ENCODE data around the gene PRUNE2.

Gene PRUNE2

DNA sequence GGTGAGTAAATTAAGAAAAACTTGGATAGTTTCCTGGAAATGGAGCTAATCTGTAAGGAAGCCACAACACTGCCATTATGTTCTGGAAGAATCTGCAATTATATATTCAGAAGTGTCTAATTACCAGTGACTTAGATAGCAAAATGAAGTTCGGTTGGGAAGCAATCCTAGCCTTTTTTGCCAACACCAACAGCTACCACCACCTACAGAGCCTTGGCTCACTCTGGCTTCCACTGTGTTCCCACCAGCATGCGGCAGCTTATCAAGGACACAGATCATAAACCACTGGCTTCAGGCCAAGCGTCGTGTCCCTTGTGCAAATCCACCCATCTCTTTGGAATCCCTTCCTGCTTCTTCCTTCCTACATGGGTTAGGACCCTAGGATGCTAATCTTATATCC, 259.7 kb downstream of the PRUNE2 start:
- Histone ChIP-seq H3K4me1 (ENCODE audit: control extremely low read depth in 1 of 4, control insufficient read depth in 4 of 4, insufficient read depth in 4 of 4, low read length in 3 of 4) (peaks cover 18 to 46% (median 28%) of the 10 kb centered on the region in 4 experiments), H3K9me3 (ENCODE audit: control extremely low read depth in 1 of 5, control insufficient read depth in 4 of 5, insufficient read depth in 2 of 5, low read depth in 1 of 5, low read length in 4 of 5) (no peaks in the 10 kb centered on the region), H3K27ac (ENCODE audit: insufficient read depth in 1 of 2, low read depth in 1 of 2, low read length in 2 of 2, poor library complexity in 1 of 2, severe bottlenecking in 2 of 2) (no peak overlapping the region), H3K27me3 (replicated peaks in 2 of 5; ENCODE audit: control insufficient read depth in 4 of 5, insufficient read depth in 5 of 5, low read length in 4 of 5) (no peaks in the 10 kb centered on the region), H3K36me3 (ENCODE audit: control insufficient read depth in 4 of 4, insufficient read depth in 4 of 4, low read length in 3 of 4) (no peaks in the 10 kb centered on the region), H3K4me3 (ENCODE audit: control insufficient read depth in 1 of 7, extremely low read depth in 1 of 7, insufficient read depth in 4 of 7, low read depth in 2 of 7, low read length in 6 of 7) (no peak overlapping the region)
- no peak for DNase-seq
- POLR2A ChIA-PET = no interaction called here
- CTCF ChIA-PET = interaction anchor here (1.0 to 8.9 kb wide), 5 partner anchors 12 to 197 kb away, joined by 3 to 65 read pairs (median 4); no protein-coding TSS in a partner anchor
- WGBS (ENCODE audit: insufficient coverage) = 78% methylated on average over 4 of the region's 4 CpGs

- Histone ChIP-seq H3K36me3 (ENCODE audit: control insufficient read depth in 4 of 4, insufficient read depth in 4 of 4, low read length in 3 of 4) (no peaks in the 10 kb centered on the region), H3K4me3 (ENCODE audit: control insufficient read depth in 1 of 7, extremely low read depth in 1 of 7, insufficient read depth in 4 of 7, low read depth in 2 of 7, low read length in 6 of 7) (no peak overlapping the region), H3K27me3 (replicated peaks in 2 of 5; ENCODE audit: control insufficient read depth in 4 of 5, insufficient read depth in 5 of 5, low read length in 4 of 5) (no peaks in the 10 kb centered on the region), H3K4me1 (ENCODE audit: control extremely low read depth in 1 of 4, control insufficient read depth in 4 of 4, insufficient read depth in 4 of 4, low read length in 3 of 4) (peaks cover 14 to 33% (median 18%) of the 10 kb centered on the region in 4 experiments), H3K9me3 (ENCODE audit: control extremely low read depth in 1 of 5, control insufficient read depth in 4 of 5, insufficient read depth in 2 of 5, low read depth in 1 of 5, low read length in 4 of 5) (no peaks in the 10 kb centered on the region), H3K27ac (ENCODE audit: insufficient read depth in 1 of 2, low read depth in 1 of 2, low read length in 2 of 2, poor library complexity in 1 of 2, severe bottlenecking in 2 of 2) (no peak overlapping the region)
- 100% methylated on average over 8 of the region's 10 CpGs for WGBS (ENCODE audit: insufficient coverage)
- CTCF ChIA-PET = interaction anchor here (1.1 to 8.9 kb wide), 3 partner anchors 13 to 198 kb away, joined by 3 to 65 read pairs (median 3); no protein-coding TSS in a partner anchor
- POLR2A ChIA-PET = no interaction called here
- DNase-seq = no peak
Measured at GRCh38 chr9:76644647-76645250, 261.2 kb downstream of the PRUNE2 start.

DNA sequence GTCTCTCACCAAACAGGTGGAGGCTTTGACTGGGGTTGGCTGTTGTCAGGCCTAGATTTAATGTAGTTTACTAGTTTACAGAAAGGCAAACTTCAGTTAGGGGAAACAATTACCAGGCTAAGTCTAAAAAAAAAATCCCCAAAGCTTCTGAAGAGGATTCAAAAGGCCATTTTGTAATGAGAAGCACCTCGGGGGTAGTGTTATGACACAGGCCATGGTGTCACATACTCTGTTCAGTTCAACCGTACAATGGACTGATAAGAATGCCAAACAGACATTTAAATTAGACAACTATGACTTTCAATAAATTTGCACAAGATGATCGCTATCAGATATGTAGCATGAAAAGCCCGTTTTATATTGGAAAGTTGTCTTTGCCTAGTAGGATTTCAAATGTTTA, 261.7 kb downstream of the PRUNE2 start:
- Histone ChIP-seq H3K27ac (ENCODE audit: insufficient read depth in 1 of 2, low read depth in 1 of 2, low read length in 2 of 2, poor library complexity in 1 of 2, severe bottlenecking in 2 of 2) (no peak overlapping the region), H3K4me3 (ENCODE audit: control insufficient read depth in 1 of 7, extremely low read depth in 1 of 7, insufficient read depth in 4 of 7, low read depth in 2 of 7, low read length in 6 of 7) (no peak overlapping the region), H3K36me3 (ENCODE audit: control insufficient read depth in 4 of 4, insufficient read depth in 4 of 4, low read length in 3 of 4) (no peaks in the 10 kb centered on the region), H3K27me3 (replicated peaks in 2 of 5; ENCODE audit: control insufficient read depth in 4 of 5, insufficient read depth in 5 of 5, low read length in 4 of 5) (no peaks in the 10 kb centered on the region), H3K9me3 (ENCODE audit: control extremely low read depth in 1 of 5, control insufficient read depth in 4 of 5, insufficient read depth in 2 of 5, low read depth in 1 of 5, low read length in 4 of 5) (no peaks in the 10 kb centered on the region), H3K4me1 (ENCODE audit: control extremely low read depth in 1 of 4, control insufficient read depth in 4 of 4, insufficient read depth in 4 of 4, low read length in 3 of 4) (peaks cover 14 to 32% (median 18%) of the 10 kb centered on the region in 4 experiments)
- CTCF ChIA-PET = interaction anchor here (1.4 to 8.9 kb wide), 2 partner anchors 12 to 197 kb away, joined by 3 to 65 read pairs; no protein-coding TSS in a partner anchor
- WGBS (ENCODE audit: insufficient coverage) = 96% methylated on average over 3 of the region's 4 CpGs
- no peak for DNase-seq
- POLR2A ChIA-PET = no interaction called here

- Histone ChIP-seq H3K27me3 (replicated peaks in 2 of 5; ENCODE audit: control insufficient read depth in 4 of 5, insufficient read depth in 5 of 5, low read length in 4 of 5) (no peaks in the 10 kb centered on the region), H3K36me3 (ENCODE audit: control insufficient read depth in 4 of 4, insufficient read depth in 4 of 4, low read length in 3 of 4) (no peaks in the 10 kb centered on the region), H3K27ac (ENCODE audit: insufficient read depth in 1 of 2, low read depth in 1 of 2, low read length in 2 of 2, poor library complexity in 1 of 2, severe bottlenecking in 2 of 2) (no peak overlapping the region), H3K9me3 (ENCODE audit: control extremely low read depth in 1 of 5, control insufficient read depth in 4 of 5, insufficient read depth in 2 of 5, low read depth in 1 of 5, low read length in 4 of 5) (no peaks in the 10 kb centered on the region), H3K4me3 (ENCODE audit: control insufficient read depth in 1 of 7, extremely low read depth in 1 of 7, insufficient read depth in 4 of 7, low read depth in 2 of 7, low read length in 6 of 7) (no peak overlapping the region), H3K4me1 (ENCODE audit: control extremely low read depth in 1 of 4, control insufficient read depth in 4 of 4, insufficient read depth in 4 of 4, low read length in 3 of 4) (peaks cover 14 to 31% (median 18%) of the 10 kb centered on the region in 4 experiments)
- ChIA-PET CTCF (interaction anchor here (8.9 kb wide), 1 partner anchor 12 kb away, joined by 65 read pairs; no protein-coding TSS in a partner anchor), POLR2A (no interaction called here)
- peak in 1 of 3 donors; percentile 47 for DNase-seq
- 33% methylated on average over 4 of the region's 6 CpGs for WGBS (ENCODE audit: insufficient coverage)
Measured at GRCh38 chr9:76643399-76644117, 262.4 kb downstream of the PRUNE2 start.

GRCh38 chr9:76642701-76643209, 263.2 kb downstream of the PRUNE2 start:
- Histone ChIP-seq H3K27me3 (replicated peaks in 2 of 5; ENCODE audit: control insufficient read depth in 4 of 5, insufficient read depth in 5 of 5, low read length in 4 of 5) (no peaks in the 10 kb centered on the region), H3K27ac (ENCODE audit: insufficient read depth in 1 of 2, low read depth in 1 of 2, low read length in 2 of 2, poor library complexity in 1 of 2, severe bottlenecking in 2 of 2) (no peak overlapping the region), H3K4me1 (ENCODE audit: control extremely low read depth in 1 of 4, control insufficient read depth in 4 of 4, insufficient read depth in 4 of 4, low read length in 3 of 4) (peaks cover 14 to 27% (median 18%) of the 10 kb centered on the region in 4 experiments), H3K9me3 (ENCODE audit: control extremely low read depth in 1 of 5, control insufficient read depth in 4 of 5, insufficient read depth in 2 of 5, low read depth in 1 of 5, low read length in 4 of 5) (no peaks in the 10 kb centered on the region), H3K4me3 (ENCODE audit: control insufficient read depth in 1 of 7, extremely low read depth in 1 of 7, insufficient read depth in 4 of 7, low read depth in 2 of 7, low read length in 6 of 7) (no peak overlapping the region), H3K36me3 (ENCODE audit: control insufficient read depth in 4 of 4, insufficient read depth in 4 of 4, low read length in 3 of 4) (no peaks in the 10 kb centered on the region)
- ChIA-PET CTCF (interaction anchor here (8.9 kb wide), 1 partner anchor 11 kb away, joined by 65 read pairs; no protein-coding TSS in a partner anchor), POLR2A (interaction anchor here (0.6 kb wide), 1 partner anchor 9 kb away, joined by 7 read pairs; no protein-coding TSS in a partner anchor)
- DNase-seq = no peak
- whole genome bisulfite sequencing (ENCODE audit: insufficient coverage) = 93% methylated on average over 3 of the region's 5 CpGs

GRCh38 chr9:76642074-76642473, 263.8 kb downstream of the PRUNE2 start:
- ChIA-PET CTCF (interaction anchor here (8.9 kb wide), 1 partner anchor 10 kb away, joined by 65 read pairs; no protein-coding TSS in a partner anchor), POLR2A (interaction anchor here (0.6 kb wide), 1 partner anchor 9 kb away, joined by 7 read pairs; no protein-coding TSS in a partner anchor)
- DNase-seq = no peak
- H3K4me1 ChIP-seq (ENCODE audit: control extremely low read depth in 1 of 4, control insufficient read depth in 4 of 4, insufficient read depth in 4 of 4, low read length in 3 of 4) = peaks cover 14 to 34% (median 22%) of the 10 kb centered on the region in 4 experiments
- WGBS (ENCODE audit: insufficient coverage) = no CpG with 5 or more reads among the region's 1 CpG
- no peaks in the 10 kb centered on the region for H3K27me3 ChIP-seq (replicated peaks in 2 of 5; ENCODE audit: control insufficient read depth in 4 of 5, insufficient read depth in 5 of 5, low read length in 4 of 5)
- H3K36me3 ChIP-seq (ENCODE audit: control insufficient read depth in 4 of 4, insufficient read depth in 4 of 4, low read length in 3 of 4) = no peaks in the 10 kb centered on the region
- no peak overlapping the region for H3K4me3 ChIP-seq (ENCODE audit: control insufficient read depth in 1 of 7, extremely low read depth in 1 of 7, insufficient read depth in 4 of 7, low read depth in 2 of 7, low read length in 6 of 7)
- no peaks in the 10 kb centered on the region for H3K9me3 ChIP-seq (ENCODE audit: control extremely low read depth in 1 of 5, control insufficient read depth in 4 of 5, insufficient read depth in 2 of 5, low read depth in 1 of 5, low read length in 4 of 5)
- H3K27ac ChIP-seq (ENCODE audit: insufficient read depth in 1 of 2, low read depth in 1 of 2, low read length in 2 of 2, poor library complexity in 1 of 2, severe bottlenecking in 2 of 2) = no peak overlapping the region

- Histone ChIP-seq H3K4me1 (ENCODE audit: control extremely low read depth in 1 of 4, control insufficient read depth in 4 of 4, insufficient read depth in 4 of 4, low read length in 3 of 4) (peaks cover 7 to 26% (median 17%) of the 10 kb centered on the region in 4 experiments), H3K27ac (ENCODE audit: insufficient read depth in 1 of 2, low read depth in 1 of 2, low read length in 2 of 2, poor library complexity in 1 of 2, severe bottlenecking in 2 of 2) (no peak overlapping the region), H3K36me3 (ENCODE audit: control insufficient read depth in 4 of 4, insufficient read depth in 4 of 4, low read length in 3 of 4) (no peaks in the 10 kb centered on the region), H3K9me3 (ENCODE audit: control extremely low read depth in 1 of 5, control insufficient read depth in 4 of 5, insufficient read depth in 2 of 5, low read depth in 1 of 5, low read length in 4 of 5) (no peaks in the 10 kb centered on the region), H3K4me3 (ENCODE audit: control insufficient read depth in 1 of 7, extremely low read depth in 1 of 7, insufficient read depth in 4 of 7, low read depth in 2 of 7, low read length in 6 of 7) (no peak overlapping the region), H3K27me3 (replicated peaks in 2 of 5; ENCODE audit: control insufficient read depth in 4 of 5, insufficient read depth in 5 of 5, low read length in 4 of 5) (no peaks in the 10 kb centered on the region)
- DNase-seq = no peak
- WGBS (ENCODE audit: insufficient coverage) = no CpG with 5 or more reads among the region's 4 CpGs
- POLR2A ChIA-PET = no interaction called here
- CTCF ChIA-PET = no interaction called here
Measured at GRCh38 chr9:76638001-76638400, 267.9 kb downstream of the PRUNE2 start.

All from common myeloid progenitor, CD34-positive (primary cell).